GM21423 (cell line): Measurements from ENCODE around the gene MIS18A.

Experiments used
- ATAC-seq: cut with Tn5 transposase; IDR thresholded peaks from one replicate; pipeline ENCODE4 v1.9.1; 2021; ENCODE audit warnings: mild to moderate bottlenecking, moderate library complexity; ENCODE audit not compliant: unreplicated experiment

The MIS18A gene

DNA sequence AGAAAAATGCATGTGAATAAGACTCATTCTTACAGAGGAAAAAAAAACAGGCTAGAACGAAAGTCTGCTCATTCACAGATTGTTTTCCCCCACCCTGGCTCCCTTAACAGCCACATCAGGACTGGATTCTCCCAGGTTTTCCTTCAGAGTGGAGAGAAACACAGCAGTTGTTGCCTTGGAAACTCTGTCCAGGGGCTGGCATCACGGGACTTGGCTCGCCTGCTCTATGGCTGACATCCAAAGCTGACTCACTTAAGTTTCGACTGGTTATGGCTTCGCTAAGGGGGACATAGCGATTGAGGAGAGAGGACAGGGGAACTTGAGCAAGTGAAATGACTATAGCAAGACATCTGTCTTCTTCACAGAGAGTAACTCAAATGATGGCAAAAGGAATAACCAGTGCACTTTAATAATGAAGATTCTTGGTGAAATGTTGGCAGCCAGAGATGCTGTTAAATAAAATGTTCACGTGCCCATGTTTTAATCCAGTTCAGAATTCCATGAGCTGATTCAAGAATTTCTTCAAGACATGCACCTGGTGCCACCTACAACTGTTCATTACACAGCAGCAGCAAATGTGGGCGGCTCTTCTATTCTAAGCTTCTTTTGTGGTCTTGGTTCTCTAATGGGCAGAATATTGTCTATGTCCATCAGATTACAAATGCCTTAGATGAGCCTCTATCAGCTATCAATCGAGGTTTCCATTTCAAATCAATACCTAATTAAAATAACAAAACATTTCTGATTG is 21.8 kb downstream of the MIS18A start:
- no peak for ATAC-seq

DNA sequence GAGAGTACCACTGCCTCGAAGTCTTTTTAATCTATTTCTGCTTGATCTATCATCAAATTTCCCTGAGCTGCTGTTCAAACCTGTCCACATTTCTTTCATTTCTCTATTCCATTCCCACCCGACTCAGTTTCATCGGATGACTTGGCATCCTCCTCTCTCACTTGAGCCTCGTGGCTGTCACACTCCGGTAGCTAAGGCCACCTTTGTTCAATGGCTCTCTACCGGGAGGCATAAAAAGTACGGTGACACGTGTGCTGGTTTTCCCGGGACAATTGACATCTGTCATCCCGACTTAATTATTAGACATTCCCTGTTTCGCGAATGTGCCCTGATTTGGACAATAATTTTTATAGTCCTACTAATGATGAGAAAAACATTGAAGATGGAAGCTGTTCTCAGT is 22.6 kb downstream of the MIS18A start:
- no peak for ATAC-seq

DNA sequence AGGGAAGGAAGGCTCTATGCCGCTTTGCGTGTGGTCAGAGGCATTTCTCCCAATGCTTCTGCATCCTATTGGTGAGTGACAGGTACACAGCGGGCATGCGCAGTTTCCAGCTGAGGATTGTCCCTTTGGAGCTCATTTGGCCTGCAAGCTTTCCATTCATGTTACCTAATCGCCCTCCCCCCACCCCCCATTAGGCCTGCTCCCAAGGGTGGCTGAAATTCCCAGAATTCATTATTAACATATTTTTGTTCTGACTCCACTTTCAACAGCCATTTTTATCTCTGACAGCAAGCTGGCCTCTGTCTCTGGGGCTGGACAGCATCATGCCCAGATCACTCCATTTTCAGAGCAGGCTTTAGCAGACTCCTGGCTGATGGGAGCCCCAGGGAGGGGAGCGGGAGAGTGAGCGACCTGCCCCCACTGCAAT is 25.6 kb downstream of the MIS18A start:
- no peak for ATAC-seq

DNA sequence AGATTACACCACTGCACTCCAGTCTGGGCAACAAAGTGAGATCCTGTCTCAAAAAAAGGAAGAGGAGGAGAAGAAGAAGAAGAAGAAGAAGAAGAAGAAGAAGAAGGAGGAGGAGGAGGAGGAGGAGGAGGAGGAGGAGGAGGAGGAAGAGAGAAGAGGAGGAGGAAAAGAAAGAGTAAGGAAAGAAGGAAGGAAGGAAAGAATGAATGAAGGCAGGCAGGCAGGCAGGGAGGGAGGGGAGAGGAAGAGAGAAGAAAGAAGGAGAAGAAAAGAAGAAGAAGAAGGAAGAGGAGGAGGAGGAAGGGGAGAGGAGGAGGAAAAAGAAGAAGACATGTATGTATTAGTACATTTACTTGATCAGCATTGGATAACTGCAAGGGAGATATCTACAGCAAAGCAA is 26.7 kb downstream of the MIS18A start:
- no peak for ATAC-seq

DNA sequence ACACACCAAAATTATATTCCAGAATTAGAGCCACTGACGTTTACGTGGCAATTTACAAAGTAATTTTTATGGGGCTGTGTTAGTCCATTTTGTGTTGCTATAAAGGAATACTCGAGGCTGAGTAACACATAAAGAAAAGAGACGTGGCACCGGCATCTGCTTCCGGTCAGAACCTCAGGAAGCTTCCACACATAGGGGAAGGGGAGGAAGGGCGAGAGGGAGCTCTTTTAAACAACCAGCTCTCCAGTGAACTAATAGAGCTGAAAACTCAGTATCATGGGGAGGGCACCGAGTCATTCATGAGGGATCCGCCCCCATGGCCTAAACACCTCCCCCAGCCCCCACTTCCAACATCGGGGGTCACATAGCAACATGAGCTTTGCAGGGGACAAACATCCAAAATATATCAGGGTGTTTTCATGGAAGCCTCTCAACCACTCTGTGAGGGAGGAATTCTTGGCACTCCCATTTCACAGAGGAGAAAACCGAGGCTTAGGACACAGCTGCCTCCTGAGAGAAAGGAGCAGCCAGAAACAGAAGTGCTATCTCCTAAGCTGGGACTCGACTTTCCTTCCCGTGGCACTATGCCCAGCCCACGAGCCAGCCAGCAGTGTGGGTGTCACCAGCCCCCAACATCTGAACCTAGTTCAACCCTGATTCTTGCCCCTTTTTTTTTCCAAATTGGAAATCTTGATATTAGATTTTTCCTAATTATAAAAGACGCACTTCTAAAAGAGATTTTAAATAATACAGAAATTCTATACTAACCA is 29.2 kb downstream of the MIS18A start:
- no peak for ATAC-seq

DNA sequence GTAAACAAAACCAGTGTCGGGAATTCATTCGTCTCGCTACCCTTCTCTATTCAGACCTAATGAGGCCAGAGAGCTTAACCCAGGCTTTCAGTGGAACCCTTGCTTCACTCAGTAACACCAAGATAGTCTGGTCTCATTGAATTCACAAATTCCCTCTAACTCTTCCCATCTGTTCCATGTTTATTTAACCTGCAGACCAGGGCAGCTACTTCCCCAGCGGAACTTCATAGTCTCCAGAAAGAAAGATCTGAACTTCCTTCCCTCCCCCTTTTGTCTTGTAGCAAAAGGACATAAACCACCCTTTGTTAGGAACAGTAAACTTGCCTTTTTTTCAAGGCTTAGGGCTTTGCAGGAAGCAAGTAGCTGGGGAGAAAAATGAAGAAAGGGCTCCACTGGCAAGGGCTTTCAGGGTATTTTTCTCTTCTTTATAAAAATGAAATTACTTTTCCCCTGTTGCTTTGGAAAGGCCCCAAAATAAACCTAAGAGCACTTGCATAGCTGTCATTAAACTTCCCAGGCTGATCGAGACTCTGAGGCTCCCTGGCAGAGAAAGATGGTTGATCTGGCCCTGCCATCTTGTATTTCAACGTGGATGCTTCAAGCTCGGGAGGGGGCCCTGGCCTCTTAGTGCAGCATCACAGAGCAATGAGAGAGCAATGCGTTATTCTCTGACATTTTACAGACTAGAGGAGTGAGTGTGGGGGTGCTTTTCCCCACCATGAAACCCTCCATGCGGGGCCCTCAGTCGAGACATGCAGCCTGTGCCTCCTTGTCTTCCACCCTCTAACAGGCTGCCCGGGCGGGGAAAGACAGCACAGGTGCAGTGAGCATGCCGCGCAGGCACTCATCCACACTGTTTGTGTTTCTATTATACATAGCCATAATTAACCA is 30.0 kb downstream of the MIS18A start:
- no peak for ATAC-seq

DNA sequence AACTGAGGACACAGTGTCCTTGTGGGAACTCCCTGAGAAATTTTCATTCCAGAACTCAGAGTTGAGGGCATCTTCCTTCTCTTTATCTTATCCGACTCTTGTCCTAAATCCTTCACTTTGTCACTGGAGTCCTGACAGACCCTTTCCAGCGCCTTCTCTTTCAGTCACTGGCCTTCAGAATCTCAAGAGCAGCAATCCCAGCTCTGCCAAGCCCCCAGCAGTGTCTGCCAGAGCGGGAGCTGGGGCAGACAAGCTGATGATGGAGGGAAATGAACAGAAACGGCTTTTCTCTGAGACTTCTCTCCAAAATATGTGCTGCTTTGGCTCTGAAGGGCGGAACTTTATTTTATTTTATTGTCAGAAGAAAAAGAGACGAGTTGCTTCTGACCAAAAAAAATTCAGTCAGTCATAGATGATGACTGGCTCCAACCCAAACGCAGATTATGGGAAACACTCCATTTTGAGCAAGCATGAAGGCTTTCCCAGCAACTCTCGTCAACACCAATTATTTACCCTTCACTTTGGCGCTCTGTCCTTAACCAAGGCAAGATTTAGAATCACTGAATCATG is 32.2 kb downstream of the MIS18A start:
- no peak for ATAC-seq

DNA sequence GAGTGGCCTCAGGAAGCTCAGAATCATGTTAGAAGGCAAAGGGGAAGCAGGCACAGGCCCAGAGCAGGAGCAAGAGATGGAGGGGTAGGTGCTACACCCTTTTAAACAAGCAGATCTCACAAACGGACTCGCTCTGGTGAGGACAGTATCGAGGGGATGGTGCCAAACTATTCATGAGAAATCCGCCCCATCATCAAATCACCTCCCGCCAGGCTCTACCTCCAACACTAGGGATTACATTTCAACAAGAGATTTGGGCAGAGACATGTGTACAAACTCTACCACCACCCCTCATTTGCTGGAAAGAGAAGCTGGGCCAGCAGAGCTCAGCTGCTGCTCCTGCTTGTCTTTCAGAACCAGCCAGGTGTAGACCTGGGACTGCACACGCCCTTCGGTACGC is 32.9 kb downstream of the MIS18A start:
- ATAC-seq = no peak

DNA sequence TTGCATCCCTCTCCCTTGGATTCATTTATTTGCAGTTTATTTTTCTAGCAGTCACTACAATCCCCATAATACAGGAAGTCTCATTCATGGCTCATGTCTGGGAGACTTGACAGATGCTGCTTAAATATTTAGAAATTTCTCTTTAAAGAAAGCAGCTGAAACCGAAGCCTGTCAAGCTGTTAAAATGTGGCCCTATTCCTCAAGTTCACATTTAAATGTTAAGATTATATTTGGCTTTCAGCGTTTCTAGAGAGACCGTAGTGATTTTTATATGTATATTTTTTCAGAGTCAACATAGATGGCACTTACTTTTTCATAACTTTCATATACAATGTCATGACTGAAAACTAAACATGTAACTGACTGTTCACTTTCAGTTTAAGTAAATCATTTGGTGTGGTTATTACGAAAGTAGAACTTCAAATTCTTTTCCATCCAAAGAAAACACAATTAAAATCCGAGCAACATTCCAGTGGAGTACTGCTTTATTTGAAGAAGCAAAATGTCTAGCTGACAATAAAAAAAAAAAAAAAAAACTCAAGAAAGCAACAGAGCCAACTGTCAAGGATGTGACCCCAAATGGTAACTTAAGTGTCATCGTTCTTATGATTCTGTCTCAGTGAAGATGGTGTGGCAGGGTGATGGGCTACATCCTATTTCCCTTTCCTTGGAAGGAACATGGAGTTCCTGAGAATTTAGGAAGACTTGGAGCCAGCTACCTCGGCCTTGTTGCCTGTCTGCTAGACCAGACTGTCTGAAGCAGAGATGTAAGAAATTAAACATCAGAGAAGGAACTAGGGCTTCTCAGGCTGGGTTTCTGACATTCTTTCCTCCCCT is 37.8 kb downstream of the MIS18A start:
- ATAC-seq = no peak

DNA sequence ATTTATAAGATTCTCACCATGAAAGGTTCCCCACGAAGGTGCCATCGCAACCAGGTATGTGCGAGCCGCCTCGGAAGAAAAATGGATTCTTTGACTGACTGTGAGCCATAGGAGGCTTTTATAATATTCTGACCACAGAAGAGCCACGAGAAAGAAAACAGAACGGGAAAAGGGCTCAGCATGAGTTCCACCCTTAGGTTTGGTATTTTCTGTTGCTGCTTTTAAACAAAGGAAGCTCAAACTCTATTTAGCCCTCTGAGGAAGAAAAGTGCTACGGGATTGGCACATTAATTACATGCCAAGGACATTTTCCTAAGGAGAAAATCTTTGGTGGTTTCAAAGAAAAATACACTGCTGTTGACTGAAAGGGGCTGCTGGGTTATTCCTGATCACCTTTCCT is 39.3 kb downstream of the MIS18A start:
- no peak for ATAC-seq

DNA sequence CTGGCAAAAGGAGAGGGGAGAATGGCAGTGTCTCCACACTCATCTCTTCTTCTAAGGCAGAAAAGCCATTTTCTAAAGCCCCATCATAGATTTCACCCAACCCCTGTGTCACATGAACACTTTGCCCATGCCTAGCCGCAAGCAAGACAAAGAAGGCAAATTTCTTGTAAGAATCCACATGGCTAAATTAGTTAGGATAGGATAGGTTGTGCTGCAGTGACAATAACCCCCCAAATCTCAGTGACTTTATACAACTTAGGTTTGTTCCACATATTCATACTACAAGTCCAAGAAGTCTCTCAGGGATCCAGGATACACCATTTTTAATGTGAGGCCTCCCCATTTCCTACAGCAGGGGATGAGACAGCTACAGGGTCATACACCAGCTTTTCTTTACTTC is 40.8 kb downstream of the MIS18A start:
- ATAC-seq = no peak

DNA sequence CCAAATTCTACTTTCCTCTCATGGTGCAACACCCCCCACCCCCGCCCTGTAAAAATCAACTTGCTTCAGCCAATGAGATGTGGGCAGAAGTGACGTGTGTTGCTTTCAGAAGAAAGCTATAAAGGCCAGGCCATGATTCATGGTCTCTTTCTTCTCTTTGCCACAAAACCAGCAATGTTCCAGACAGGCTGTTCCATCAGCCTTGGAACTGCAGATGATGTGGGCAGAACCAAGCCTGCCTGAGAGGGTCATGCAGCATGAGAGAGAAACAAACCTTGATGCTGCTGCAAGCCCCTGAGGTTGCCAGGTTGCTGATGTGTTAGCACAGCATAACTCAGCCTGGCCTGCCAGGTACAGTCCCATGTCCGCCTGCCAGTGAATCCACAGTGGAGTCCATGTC is 41.8 kb downstream of the MIS18A start:
- no peak for ATAC-seq

DNA sequence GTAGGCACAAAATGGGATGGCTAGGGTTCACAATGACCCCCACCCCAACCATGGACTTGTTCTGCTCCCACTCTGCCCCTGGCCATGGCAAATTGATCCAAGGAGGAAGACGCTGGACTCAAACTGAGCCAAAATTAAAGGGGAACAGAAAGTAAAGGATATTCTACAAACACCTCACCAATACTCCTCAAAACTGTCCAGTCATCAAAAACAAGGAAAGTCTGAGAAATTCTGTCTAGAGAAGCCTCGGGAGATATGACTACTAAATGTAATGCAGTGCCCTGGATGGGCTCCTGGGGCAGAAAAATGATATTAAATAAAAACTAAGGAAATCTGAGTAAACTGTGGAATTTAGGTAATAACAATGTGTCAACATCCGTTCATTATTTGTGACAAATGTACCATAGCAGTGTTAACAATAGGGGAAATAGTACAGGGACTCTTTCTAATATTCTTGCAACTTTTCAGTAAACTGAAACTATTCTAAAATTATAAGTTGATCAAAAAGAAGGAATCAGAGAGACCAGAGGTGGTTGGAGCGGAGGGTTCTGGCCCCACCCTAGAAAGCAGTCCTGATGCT is 45.0 kb downstream of the MIS18A start:
- ATAC-seq = no peak

DNA sequence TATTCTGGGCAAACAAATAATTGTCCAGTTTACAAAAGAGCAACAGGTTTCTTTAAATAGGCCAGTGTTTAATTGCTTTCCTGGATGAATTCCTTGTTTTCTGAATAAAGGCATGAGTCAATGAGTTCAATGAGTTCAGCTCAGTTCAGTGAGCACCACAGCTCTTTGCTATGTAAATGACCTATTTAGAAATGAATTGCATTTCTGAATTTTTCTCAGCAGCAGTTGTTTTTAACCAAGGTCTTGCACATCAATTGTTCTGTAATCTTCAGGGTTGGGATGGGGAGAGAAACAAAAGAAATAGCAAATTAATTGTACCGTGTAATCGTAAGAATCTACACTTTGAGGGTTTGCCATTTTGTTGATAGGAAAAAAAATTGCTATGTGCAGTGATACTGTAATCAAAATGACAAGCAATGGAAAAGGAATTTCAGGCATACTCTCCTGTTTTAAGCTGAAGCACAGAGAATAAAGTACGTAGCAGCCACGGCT is 45.7 kb downstream of the MIS18A start:
- ATAC-seq = no peak

DNA sequence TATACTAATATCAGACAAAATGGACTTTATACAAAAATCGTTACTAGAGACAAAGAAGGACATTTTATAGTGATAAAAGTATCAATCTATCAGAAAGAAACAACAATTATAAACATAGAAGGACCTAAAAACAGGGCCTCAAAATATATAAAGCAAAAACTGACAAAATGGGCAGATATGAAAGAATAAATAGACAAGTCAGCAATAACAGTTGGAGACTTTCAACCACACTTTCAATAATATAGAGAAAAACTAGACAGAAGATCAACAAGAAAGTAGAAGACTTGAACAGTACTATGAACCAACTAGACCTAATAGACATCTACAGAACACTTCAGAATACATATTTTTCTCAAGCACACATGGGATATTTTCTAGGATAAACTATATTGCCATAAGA is 52.4 kb downstream of the MIS18A start:
- ATAC-seq = no peak
